Suprapubic skin (tissue), 4 donors: ENCODE data around the gene ACP4. TPM values are rescaled to one million over a fixed set of nuclear protein-coding genes. Genes with fewer than 3 reads are reported as not detected.
"Not testable (repeated sequence)": the region's sequence is repeated elsewhere in the genome, so short reads cannot be mapped to it uniquely, and the experiment has no call there.

Experiments used
- DNase-seq, 2 donors: peaks; one replicate each; pipeline ENCODE4 v3.0.0-alpha.2; 2019; ENCODE audit warnings: low spot score in 2 of 2
- H3K27ac ChIP-seq: fragments of 200-600 bp; sonication (generic); one replicate; pipeline ENCODE4 v1.5.1; 2019
- H3K27me3 ChIP-seq: fragments of 200-600 bp; sonication (generic); one replicate; pipeline ENCODE4 v1.5.1; 2019
- H3K36me3 ChIP-seq: fragments of 200-600 bp; sonication (generic); one replicate; pipeline ENCODE4 v1.5.1; 2019
- H3K4me1 ChIP-seq: fragments of 200-600 bp; sonication (generic); one replicate; pipeline ENCODE4 v1.5.1; 2019
- H3K4me3 ChIP-seq: fragments of 200-600 bp; sonication (generic); one replicate; pipeline ENCODE4 v1.5.1; 2019; ENCODE audit warnings: mild to moderate bottlenecking
- H3K9me3 ChIP-seq: fragments of 200-600 bp; sonication (generic); one replicate; pipeline ENCODE4 v1.5.1; 2019
- EP300 ChIP-seq: sonication (generic); formaldehyde crosslinking; IDR thresholded peaks from one replicate; pipeline ENCODE4 v1.6.1; 2017; ENCODE audit warnings: antibody characterized with exemption
- POLR2A ChIP-seq, 2 donors: fragments of 450-650 bp; IDR thresholded peaks; one replicate each; pipeline ENCODE4 v1.6.1; 2017; ENCODE audit warnings: antibody characterized with exemption in 2 of 2, mild to moderate bottlenecking in 2 of 2, moderate library complexity in 2 of 2
- POLR2AphosphoS5 ChIP-seq, 3 donors: sonication (generic); formaldehyde crosslinking; IDR thresholded peaks; one replicate each; pipeline ENCODE4 v1.6.1; 2017; ENCODE audit warnings: antibody characterized with exemption in 3 of 3
- WGBS: methylation state at CpG from one replicate; pipeline ENCODE4 v1.1.5; 2018; 5-methylcytosine and 5-hydroxymethylcytosine counted together
- total RNA-seq, 4 donors: library from RNA; depleted of rRNA; stranded (reverse); fragments of >200 nt; gene quantifications; one replicate each; pipeline ENCODE4 v1.1.0, GENCODE V29; 2016
- TF ChIP-seq, protein P1 (sequence below), 2 donors: fragments of 200-600 bp in 1 of 2; fragments of 450-650 bp in 1 of 2; sonication (generic) in 1 of 2; IDR thresholded peaks; one replicate each; pipeline ENCODE4 v1.5.1; 2016 to 2019; ENCODE audit warnings: antibody characterized with exemption in 2 of 2, mild to moderate bottlenecking in 1 of 2, moderate library complexity in 1 of 2

The ACP4 gene, protein sequence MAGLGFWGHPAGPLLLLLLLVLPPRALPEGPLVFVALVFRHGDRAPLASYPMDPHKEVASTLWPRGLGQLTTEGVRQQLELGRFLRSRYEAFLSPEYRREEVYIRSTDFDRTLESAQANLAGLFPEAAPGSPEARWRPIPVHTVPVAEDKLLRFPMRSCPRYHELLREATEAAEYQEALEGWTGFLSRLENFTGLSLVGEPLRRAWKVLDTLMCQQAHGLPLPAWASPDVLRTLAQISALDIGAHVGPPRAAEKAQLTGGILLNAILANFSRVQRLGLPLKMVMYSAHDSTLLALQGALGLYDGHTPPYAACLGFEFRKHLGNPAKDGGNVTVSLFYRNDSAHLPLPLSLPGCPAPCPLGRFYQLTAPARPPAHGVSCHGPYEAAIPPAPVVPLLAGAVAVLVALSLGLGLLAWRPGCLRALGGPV
- total RNA-seq: under 1 TPM in 2 of 4 donors, not detected in 2; 0.49 to 0.97 TPM

DNA sequence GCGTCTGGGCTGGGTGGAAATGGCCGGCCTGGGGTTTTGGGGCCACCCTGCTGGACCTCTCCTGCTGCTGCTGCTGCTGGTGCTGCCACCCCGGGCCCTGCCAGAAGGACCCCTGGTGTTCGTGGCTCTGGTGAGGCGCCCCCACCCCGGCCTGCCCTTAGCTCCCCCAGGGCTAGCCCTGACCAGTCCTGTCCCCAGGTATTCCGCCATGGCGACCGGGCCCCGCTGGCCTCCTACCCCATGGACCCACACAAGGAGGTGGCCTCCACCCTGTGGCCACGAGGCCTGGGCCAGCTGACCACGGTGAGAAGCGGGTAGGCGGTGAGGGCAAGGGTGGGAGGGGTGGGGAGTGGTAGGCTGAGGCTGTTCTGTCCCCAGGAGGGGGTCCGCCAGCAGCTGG is at the start of gene ACP4:
ACP4 (plus strand) TSS at position 20 of the 400 bp plus-strand sequence; CDS start at position 20, 0 bp downstream.
- Histone ChIP-seq H3K36me3 (no peaks in the 10 kb centered on the region), H3K27me3 (no peaks in the 10 kb centered on the region), H3K4me3 (no peak within 1 kb of the TSS), H3K9me3 (no peaks in the 10 kb centered on the region), H3K4me1 (peaks cover 11% of the 10 kb centered on the region), H3K27ac (no peak within 1 kb of the TSS)
- 80% methylated on average over 7 of the region's 15 CpGs for WGBS
- TF ChIP-seq POLR2AphosphoS5 (IDR thresholded peaks at IDR 0.05) (no peak), EP300 (no peak), POLR2A (IDR thresholded peaks at IDR 0.05) (no peak)
- TF ChIP-seq, protein P1, sequence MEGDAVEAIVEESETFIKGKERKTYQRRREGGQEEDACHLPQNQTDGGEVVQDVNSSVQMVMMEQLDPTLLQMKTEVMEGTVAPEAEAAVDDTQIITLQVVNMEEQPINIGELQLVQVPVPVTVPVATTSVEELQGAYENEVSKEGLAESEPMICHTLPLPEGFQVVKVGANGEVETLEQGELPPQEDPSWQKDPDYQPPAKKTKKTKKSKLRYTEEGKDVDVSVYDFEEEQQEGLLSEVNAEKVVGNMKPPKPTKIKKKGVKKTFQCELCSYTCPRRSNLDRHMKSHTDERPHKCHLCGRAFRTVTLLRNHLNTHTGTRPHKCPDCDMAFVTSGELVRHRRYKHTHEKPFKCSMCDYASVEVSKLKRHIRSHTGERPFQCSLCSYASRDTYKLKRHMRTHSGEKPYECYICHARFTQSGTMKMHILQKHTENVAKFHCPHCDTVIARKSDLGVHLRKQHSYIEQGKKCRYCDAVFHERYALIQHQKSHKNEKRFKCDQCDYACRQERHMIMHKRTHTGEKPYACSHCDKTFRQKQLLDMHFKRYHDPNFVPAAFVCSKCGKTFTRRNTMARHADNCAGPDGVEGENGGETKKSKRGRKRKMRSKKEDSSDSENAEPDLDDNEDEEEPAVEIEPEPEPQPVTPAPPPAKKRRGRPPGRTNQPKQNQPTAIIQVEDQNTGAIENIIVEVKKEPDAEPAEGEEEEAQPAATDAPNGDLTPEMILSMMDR (IDR thresholded peaks at IDR 0.05): no peak
- DNase-seq: no peak

DNA sequence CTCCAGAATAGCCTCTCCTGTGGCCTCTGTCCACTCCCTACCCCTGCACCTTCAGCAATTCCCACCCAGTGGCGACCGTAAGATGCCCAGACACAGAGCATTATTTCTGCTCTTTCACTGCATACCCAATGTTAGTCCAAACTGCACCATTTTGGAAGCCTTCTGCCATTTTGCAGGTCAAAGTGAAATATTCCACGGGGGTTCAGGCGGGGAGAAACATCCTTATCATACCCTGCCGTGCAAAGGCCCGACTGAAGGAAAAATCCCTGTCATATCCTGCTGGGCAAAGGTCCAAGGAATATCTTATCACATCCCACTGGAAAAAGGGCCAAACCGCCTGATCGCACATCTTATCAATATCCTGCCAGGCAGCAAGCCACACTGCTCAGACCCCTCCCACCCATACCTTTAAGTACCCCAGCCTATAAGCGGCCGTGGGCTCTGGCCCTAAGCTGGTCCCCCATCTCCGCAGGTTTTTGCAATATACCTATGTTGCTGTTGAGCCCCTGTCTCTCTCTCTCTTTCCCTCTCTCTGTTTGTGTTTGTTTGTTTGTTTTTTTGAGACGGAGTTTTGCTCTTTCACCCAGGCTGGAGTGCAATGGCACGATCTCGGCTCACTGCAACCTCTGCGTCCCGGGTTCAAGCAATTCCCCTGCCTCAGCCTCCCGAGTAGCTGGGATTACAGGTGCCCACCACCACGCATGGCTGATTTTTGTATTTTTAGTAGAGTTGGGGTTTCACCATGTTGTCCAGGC is 48.9 kb upstream of the ACP4 start:
- no peaks in the 10 kb centered on the region for H3K4me1 ChIP-seq
- H3K9me3 ChIP-seq: no peaks in the 10 kb centered on the region
- no peak for DNase-seq
- no peak overlapping the region for H3K27ac ChIP-seq
- no peaks in the 10 kb centered on the region for H3K36me3 ChIP-seq
- TF ChIP-seq EP300 (no peak), POLR2AphosphoS5 (IDR thresholded peaks at IDR 0.05) (no peak), POLR2A (IDR thresholded peaks at IDR 0.05) (no peak)
- TF ChIP-seq, protein P1 (IDR thresholded peaks at IDR 0.05): no peak
- 69% methylated on average over 18 of the region's 18 CpGs for WGBS
- H3K27me3 ChIP-seq: peaks cover 66% of the 10 kb centered on the region
- no peak overlapping the region for H3K4me3 ChIP-seq

DNA sequence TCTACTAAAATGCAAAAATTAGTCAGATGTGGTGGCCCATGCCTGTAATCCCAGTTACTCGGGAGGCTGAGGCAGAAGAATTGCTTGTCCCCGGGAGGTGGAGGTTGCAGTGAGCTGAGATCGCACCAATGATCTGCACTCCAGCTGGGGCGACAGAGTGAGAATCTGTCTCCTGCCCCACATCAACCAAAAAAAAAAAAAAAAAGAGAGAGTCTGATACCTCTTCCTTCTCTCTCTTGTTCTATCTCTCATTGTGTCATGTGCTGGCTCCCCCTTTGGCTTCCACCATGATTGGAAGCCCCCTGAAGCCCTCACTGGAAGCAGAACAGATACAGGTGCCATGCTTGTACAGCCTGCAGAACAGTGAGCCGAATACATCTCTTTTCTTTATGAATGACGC is 46.7 kb upstream of the ACP4 start:
- H3K4me1 ChIP-seq: no peaks in the 10 kb centered on the region
- H3K9me3 ChIP-seq: no peaks in the 10 kb centered on the region
- H3K27ac ChIP-seq: no peak overlapping the region
- WGBS: 76% methylated on average over 6 of the region's 6 CpGs
- DNase-seq: no peak
- no peak for TF ChIP-seq EP300
- no peak for TF ChIP-seq POLR2AphosphoS5 (IDR thresholded peaks at IDR 0.05)
- TF ChIP-seq, protein P1 (IDR thresholded peaks at IDR 0.05): no peak
- TF ChIP-seq POLR2A (IDR thresholded peaks at IDR 0.05): no peak
- peaks cover 52% of the 10 kb centered on the region for H3K27me3 ChIP-seq
- H3K4me3 ChIP-seq: no peak overlapping the region
- no peaks in the 10 kb centered on the region for H3K36me3 ChIP-seq

DNA sequence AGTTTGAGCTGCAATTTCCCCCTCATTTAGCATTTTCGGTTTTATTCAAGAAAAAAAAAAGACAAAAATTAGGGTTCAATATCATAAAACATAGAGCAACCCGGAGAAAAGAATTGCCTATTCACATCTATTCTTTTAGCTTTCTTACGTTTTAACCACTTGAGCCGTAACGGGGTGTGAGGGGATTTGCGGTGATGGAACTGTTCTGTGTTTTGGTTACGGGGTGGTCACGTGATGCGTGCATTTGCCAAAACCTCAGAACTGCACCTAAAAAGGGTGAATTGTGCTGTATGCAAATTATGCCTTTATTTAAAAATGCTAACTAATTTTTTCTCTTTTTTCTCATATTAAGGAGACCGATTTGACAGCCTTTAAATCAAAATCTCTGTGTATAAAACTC is 45.0 kb upstream of the ACP4 start:
- H3K36me3 ChIP-seq: no peaks in the 10 kb centered on the region
- H3K27ac ChIP-seq: no peak overlapping the region
- no peaks in the 10 kb centered on the region for H3K9me3 ChIP-seq
- no peak overlapping the region for H3K4me3 ChIP-seq
- no peaks in the 10 kb centered on the region for H3K4me1 ChIP-seq
- no peak for DNase-seq
- 81% methylated on average over 10 of the region's 10 CpGs for WGBS
- TF ChIP-seq, protein P1 (IDR thresholded peaks at IDR 0.05): no peak
- TF ChIP-seq POLR2AphosphoS5 (IDR thresholded peaks at IDR 0.05): no peak
- TF ChIP-seq EP300: no peak
- no peak for TF ChIP-seq POLR2A (IDR thresholded peaks at IDR 0.05)
- H3K27me3 ChIP-seq: peaks cover 48% of the 10 kb centered on the region

DNA sequence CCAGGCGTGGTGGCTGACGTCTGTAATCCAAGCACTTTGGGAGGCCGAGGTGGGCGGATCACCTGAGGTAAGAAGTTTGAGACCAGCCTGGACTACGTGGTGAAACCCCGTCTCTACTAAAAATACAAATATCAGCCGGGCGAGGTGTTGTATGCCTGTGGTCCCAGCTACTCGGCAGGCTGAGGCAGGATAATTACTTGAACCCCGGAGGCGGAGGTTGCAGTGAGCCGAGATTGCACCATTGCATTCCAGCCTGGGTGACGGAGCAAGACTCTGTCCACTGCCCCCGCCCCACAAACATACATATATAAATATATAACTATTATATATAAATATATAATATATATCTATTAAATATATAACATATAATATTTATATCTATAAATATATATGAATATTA is 43.1 kb upstream of the ACP4 start:
- H3K4me3 ChIP-seq, H3K4me1 ChIP-seq, H3K9me3 ChIP-seq, H3K36me3 ChIP-seq, DNase-seq, H3K27ac ChIP-seq: not testable (repeated sequence)
- peaks cover 33% of the 10 kb centered on the region for H3K27me3 ChIP-seq
- WGBS: 63% methylated on average over 14 of the region's 14 CpGs
